GM12878 (cell line): ENCODE measurements around the gene BSND. TPM values are rescaled to one million over a fixed set of nuclear protein-coding genes. Genes with fewer than 3 reads are reported as not detected.

Source experiments
- ATAC-seq: fragments of 200-7000 bp; cut with Tn5 transposase; 3 replicates; pipeline ENCODE4 v1.9.1; 2020; ENCODE audit warnings: mild to moderate bottlenecking, moderate library complexity
- BruUV-seq: library from RNA; stranded (reverse); fragments of 400-500 nt; replicated peaks from 2 replicates; lab custom pipeline; 2021; lab: Mats Ljungman, UMichigan
- CTCF ChIA-PET: fragments of 300-600 bp; sonication (Branson Sonifier 250); formaldehyde crosslinking; extraction: SDS; loops from one replicate; lab custom pipeline; 2021; ENCODE audit warnings: inconsistent platforms; lab: Yijun Ruan, JAX
- POLR2A ChIA-PET: fragments of 350-600 bp; formaldehyde crosslinking; extraction: SDS; loops from one replicate; lab custom pipeline; 2021; ENCODE audit warnings: inconsistent platforms; lab: Charles Lee
- RAD21 ChIA-PET: fragments of 300-600 bp; sonication (Branson Sonifier 250); formaldehyde crosslinking; loops from one replicate; lab custom pipeline; 2023; ENCODE audit warnings: antibody characterized with exemption; ENCODE audit not compliant: unreplicated experiment; lab: Charles Lee
- SMC1A ChIA-PET: fragments of 300-600 bp; sonication (Branson Sonifier 250); formaldehyde crosslinking; loops from one replicate; lab custom pipeline; 2023; ENCODE audit not compliant: unreplicated experiment, uncharacterized antibody; lab: Charles Lee
- DNase-seq: peaks from one replicate; pipeline ENCODE4 v3.0.0-alpha.2; 2011; ENCODE audit warnings: low read depth, low spot score
- FAIRE-seq: peaks from 3 replicates; lab custom pipeline; 2011; peaks lifted over from hg19 to GRCh38; lab: Jason Lieb, UNC
- H2AFZ ChIP-seq: 2 replicates; pipeline ENCODE4 v1.6.0; 2011; ENCODE audit warnings: low read depth, low read length, control low read depth; ENCODE audit not compliant: control insufficient read depth
- H3K27ac ChIP-seq: 2 replicates; pipeline ENCODE4 v1.5.1; 2011; ENCODE audit warnings: control low read depth; ENCODE audit not compliant: control insufficient read depth, insufficient read depth
- H3K27me3 ChIP-seq, 2 experiments: replicated peaks in 1 of 2; 2 replicates each; pipeline versions ENCODE4 v1.6.0 to v1.6.1; 2011; ENCODE audit warnings: low read length in 1 of 2; ENCODE audit not compliant: control insufficient read depth in 2 of 2, insufficient read depth in 2 of 2
- H3K36me3 ChIP-seq, 2 experiments: 2 replicates each; pipeline ENCODE4 v1.5.1; 2011; ENCODE audit warnings: low read length in 1 of 2; ENCODE audit not compliant: control insufficient read depth in 2 of 2, insufficient read depth in 2 of 2
- H3K4me1 ChIP-seq: 2 replicates; pipeline ENCODE4 v1.6.1; 2011; ENCODE audit warnings: mild to moderate bottlenecking, low read length, moderate library complexity, mixed read lengths; ENCODE audit not compliant: control insufficient read depth, insufficient read depth
- H3K4me2 ChIP-seq: 2 replicates; pipeline ENCODE4 v1.6.0; 2011; ENCODE audit warnings: control low read depth; ENCODE audit not compliant: control insufficient read depth, insufficient read depth
- H3K4me3 ChIP-seq: fragments of 200-600 bp; sonication (generic); 2 replicates; pipeline ENCODE4 v1.5.1; 2016
- H3K79me2 ChIP-seq: 2 replicates; pipeline ENCODE4 v1.6.0; 2011; ENCODE audit warnings: low read length; ENCODE audit not compliant: control insufficient read depth, insufficient read depth
- H3K9ac ChIP-seq: 2 replicates; pipeline ENCODE4 v1.8.0; 2011; ENCODE audit warnings: low read length, control low read depth, mixed read lengths; ENCODE audit not compliant: control insufficient read depth, insufficient read depth
- H3K9me3 ChIP-seq: replicated peaks from 3 replicates; pipeline ENCODE4 v1.5.1; 2011; ENCODE audit warnings: mild to moderate bottlenecking, low read length; ENCODE audit not compliant: control insufficient read depth, insufficient read depth
- H4K20me1 ChIP-seq: 2 replicates; pipeline ENCODE4 v1.6.0; 2011; ENCODE audit not compliant: control insufficient read depth, insufficient read depth
- CTCF ChIP-seq, 3 experiments: IDR thresholded peaks in 2 of 3; conservative IDR thresholded peaks in 1 of 3; 2 replicates each; pipeline ENCODE4 v1.5.1; 2011; ENCODE audit warnings: low read depth in 3 of 3, low read length in 3 of 3, mild to moderate bottlenecking in 3 of 3, control low read depth in 2 of 3, moderate library complexity in 2 of 3, inconsistent platforms in 1 of 3, mixed read lengths in 1 of 3; ENCODE audit not compliant: control insufficient read depth in 2 of 3, insufficient read depth in 1 of 3; ENCODE audit errors: extremely low read depth in 1 of 3
- EP300 ChIP-seq, 2 experiments: fragments of 150-350 bp in 1 of 2; IDR thresholded peaks; 2 replicates each; pipeline ENCODE4 v1.6.1; 2011 to 2012; ENCODE audit warnings: low read depth in 2 of 2, low read length in 2 of 2, borderline replicate concordance in 1 of 2, improper control_type of control experiment in 1 of 2, inconsistent platforms in 1 of 2; ENCODE audit not compliant: control insufficient read depth in 1 of 2
- ETV6 ChIP-seq, 2 experiments: fragments of 450-650 bp in 1 of 2; IDR thresholded peaks in 1 of 2; conservative IDR thresholded peaks in 1 of 2; 2 replicates each; pipeline ENCODE4 v1.6.1; 2014; ENCODE audit warnings: antibody characterized with exemption in 1 of 2, borderline replicate concordance in 1 of 2, low read depth in 1 of 2, mild to moderate bottlenecking in 1 of 2, moderate library complexity in 1 of 2
- WGBS: methylation state at CpG from one replicate; pipeline ENCODE4 v1.1.6; 2016; ENCODE audit warnings: low lambda C conversion rate; ENCODE audit not compliant: insufficient replicate concordance, insufficient coverage; ENCODE audit errors: missing lambda C conversion rate; 5-methylcytosine and 5-hydroxymethylcytosine counted together
- in situ Hi-C: fragments of 300-500 bp; cut with MboI; formaldehyde crosslinking; loops from 9 replicates; pipeline ENCODE4 v1.14.3; 2018; ENCODE audit warnings: mixed read lengths
- intact Hi-C: fragments of 100-400 bp; cut with micrococcal nuclease; formaldehyde crosslinking; loops from one replicate; pipeline ENCODE4 v1.14.2; 2022; ENCODE audit not compliant: unreplicated experiment
- polyA plus RNA-seq, 11 experiments: library from polyadenylated mRNA; depleted of rRNA in 4 of 11; unstranded in 6 of 11; stranded (reverse) in 5 of 11; fragments of >200 nt; fragmentation: Nextera tagmentation in 4 of 11; fragmentation: Illumina TruSeq in 1 of 11; extraction: Ambion mirVana in 4 of 11; extraction: Trizol in 1 of 11; gene quantifications; 1 replicate in 1 of 11; 2 replicates in 10 of 11; pipeline versions ENCODE4 v1.2.1 to v1.2.3, GENCODE V29; 2011 to 2016; ENCODE audit warnings: inconsistent platforms in 2 of 11, missing spikeins in 2 of 11, low read depth in 1 of 11
- total RNA-seq, 4 experiments: library from RNA; depleted of rRNA in 3 of 4; stranded (reverse); fragments of >200 nt in 3 of 4; fragmentation: Illumina TruSeq in 1 of 4; extraction: Trizol in 1 of 4; gene quantifications; 2 replicates each; pipeline versions ENCODE4 v1.2.1 to v1.2.3, GENCODE V29; 2013 to 2021

The BSND gene
- total and polyA plus RNA-seq, 10 of the 15 experiments (the other 5 are each of a cell fraction or from before 2014, with no cell fraction given) = not detected

GRCh38 chr1:54972436-54972835, 26.3 kb upstream of the BSND start (continued):
- TF ChIP-seq ETV6 (conservative IDR thresholded peaks at IDR 0.05 in 1 of 2, IDR thresholded peaks at IDR 0.05 in 1 of 2; ENCODE audit: borderline replicate concordance in 1 of 2, low read depth in 1 of 2) = no peak

GRCh38 chr1:54973205-54973921, 25.4 kb upstream of the BSND start:
- ATAC-seq (no peak), FAIRE-seq (no peak), DNase-seq (no peak)
- 30% methylated on average over 5 of the region's 5 CpGs for WGBS
- no TSS peak for BruUV-seq
- Histone ChIP-seq H3K4me1 (peaks cover 10% of the 10 kb centered on the region), H2AFZ (no peak overlapping the region), H3K36me3 (no peaks in the 10 kb centered on the region), H4K20me1 (no peaks in the 10 kb centered on the region), H3K9ac (no peak overlapping the region), H3K79me2 (no peaks in the 10 kb centered on the region), H3K9me3 (no peaks in the 10 kb centered on the region; the same call in 2 of the 3 replicates), H3K27ac (no peak overlapping the region), H3K4me3 (no peak overlapping the region), H3K27me3 (peaks cover 0 to 4% of the 10 kb centered on the region in 2 experiments; a peak in 1 of 4 replicates), H3K4me2 (no peak overlapping the region)
- TF ChIP-seq CTCF (IDR thresholded peaks at IDR 0.05 in 2 of 3, conservative IDR thresholded peaks at IDR 0.05 in 1 of 3; ENCODE audit: control insufficient read depth in 2 of 3, extremely low read depth in 1 of 3, insufficient read depth in 1 of 3, low read depth in 3 of 3, low read length in 3 of 3) (0 out of 6 replicates have a peak, but pooled peaks of 1 of the 3 experiments have one; percentile 7), EP300 (IDR thresholded peaks at IDR 0.05; ENCODE audit: borderline replicate concordance in 1 of 2, control insufficient read depth in 1 of 2, low read depth in 2 of 2, low read length in 2 of 2) (no peak)
- ChIA-PET POLR2A (no interaction called here), SMC1A (interaction anchor here (0.7 to 0.8 kb wide), 2 partner anchors 11 to 25 kb away, joined by 3 read pairs; no protein-coding TSS in a partner anchor), CTCF (interaction anchor here (0.7 to 3.2 kb wide), 4 partner anchors 17 to 28 kb away, joined by 3 to 19 read pairs (median 4); no protein-coding TSS in a partner anchor), RAD21 (interaction anchor here (0.8 to 1.2 kb wide), 2 partner anchors 28 to 1015 kb away, joined by 3 read pairs; no protein-coding TSS in a partner anchor)
- in situ Hi-C loops (no loop called here), intact Hi-C loops (no loop called here)
